Endothelial cell of umbilical vein (primary cell): Measurements from ENCODE around the gene EPS15.
"Not testable (repeated sequence)": the region's sequence is repeated elsewhere in the genome, so short reads cannot be mapped to it uniquely, and the experiment has no call there.

Source experiments
- EZH2 ChIP-seq: IDR thresholded peaks from 2 replicates; pipeline ENCODE4 v1.6.1; 2012; ENCODE audit warnings: borderline replicate concordance, low read depth, mild to moderate bottlenecking, moderate library complexity, low read length, inconsistent platforms; ENCODE audit not compliant: severe bottlenecking
- FOS ChIP-seq: IDR thresholded peaks from 2 replicates; pipeline ENCODE4 v1.6.1; 2011; ENCODE audit warnings: mild to moderate bottlenecking, low read length, moderate library complexity, borderline replicate concordance; ENCODE audit not compliant: insufficient read depth
- GATA2 ChIP-seq: IDR thresholded peaks from 2 replicates; pipeline ENCODE4 v1.7.0; 2011; ENCODE audit warnings: low read depth, mild to moderate bottlenecking, moderate library complexity, mixed read lengths, low read length; ENCODE audit not compliant: insufficient read length, insufficient read depth
- JUN ChIP-seq: IDR thresholded peaks from 2 replicates; pipeline ENCODE4 v1.6.1; 2011; ENCODE audit warnings: borderline replicate concordance, low read depth; ENCODE audit not compliant: insufficient read length, insufficient read depth
- MYC ChIP-seq: IDR thresholded peaks from one replicate; pipeline ENCODE4 v1.6.1; 2011; ENCODE audit warnings: mild to moderate bottlenecking, low read depth, low read length
- POLR2A ChIP-seq: IDR thresholded peaks from 2 replicates; pipeline ENCODE4 v1.6.1; 2012; ENCODE audit warnings: low read depth, mild to moderate bottlenecking, control low read depth, low read length
- POLR2AphosphoS5 ChIP-seq: IDR thresholded peaks from 2 replicates; pipeline ENCODE4 v1.6.1; 2012; ENCODE audit warnings: low read depth, mild to moderate bottlenecking, control low read depth, low read length, moderate library complexity; ENCODE audit not compliant: insufficient read depth
- TF ChIP-seq, protein P1 (sequence below), 2 donors: IDR thresholded peaks; 1 replicate in 1 of 2; 2 replicates in 1 of 2; pipeline ENCODE4 v1.5.1; 2011; ENCODE audit warnings: low read length in 2 of 2, mild to moderate bottlenecking in 2 of 2, moderate library complexity in 2 of 2, control low read depth in 1 of 2, inconsistent platforms in 1 of 2, low read depth in 1 of 2; ENCODE audit not compliant: insufficient read depth in 1 of 2; ENCODE audit errors: extremely low read depth in 1 of 2
- TF ChIP-seq, protein P2 (sequence below): IDR thresholded peaks from 2 replicates; pipeline ENCODE4 v1.6.1; 2011; ENCODE audit not compliant: insufficient read depth, insufficient read length

DNA sequence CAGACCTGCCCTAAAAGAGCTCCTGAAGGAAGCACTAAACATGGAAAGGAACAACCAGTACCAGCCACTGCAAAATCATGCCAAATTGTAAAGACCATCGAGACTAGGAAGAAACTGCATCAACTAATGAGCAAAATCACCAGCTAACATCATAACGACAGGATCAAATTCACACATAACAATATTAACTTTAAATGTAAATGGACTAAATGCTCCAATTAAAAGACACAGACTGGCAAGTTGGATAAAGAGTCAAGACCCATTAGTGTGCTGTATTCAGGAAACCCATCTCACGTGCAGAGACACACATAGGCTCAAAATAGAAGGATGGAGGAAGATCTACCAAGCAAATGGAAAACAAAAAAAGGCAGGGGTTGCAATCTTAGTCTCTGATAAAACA is 131.8 kb downstream of the EPS15 start:
- TF ChIP-seq, protein P1, sequence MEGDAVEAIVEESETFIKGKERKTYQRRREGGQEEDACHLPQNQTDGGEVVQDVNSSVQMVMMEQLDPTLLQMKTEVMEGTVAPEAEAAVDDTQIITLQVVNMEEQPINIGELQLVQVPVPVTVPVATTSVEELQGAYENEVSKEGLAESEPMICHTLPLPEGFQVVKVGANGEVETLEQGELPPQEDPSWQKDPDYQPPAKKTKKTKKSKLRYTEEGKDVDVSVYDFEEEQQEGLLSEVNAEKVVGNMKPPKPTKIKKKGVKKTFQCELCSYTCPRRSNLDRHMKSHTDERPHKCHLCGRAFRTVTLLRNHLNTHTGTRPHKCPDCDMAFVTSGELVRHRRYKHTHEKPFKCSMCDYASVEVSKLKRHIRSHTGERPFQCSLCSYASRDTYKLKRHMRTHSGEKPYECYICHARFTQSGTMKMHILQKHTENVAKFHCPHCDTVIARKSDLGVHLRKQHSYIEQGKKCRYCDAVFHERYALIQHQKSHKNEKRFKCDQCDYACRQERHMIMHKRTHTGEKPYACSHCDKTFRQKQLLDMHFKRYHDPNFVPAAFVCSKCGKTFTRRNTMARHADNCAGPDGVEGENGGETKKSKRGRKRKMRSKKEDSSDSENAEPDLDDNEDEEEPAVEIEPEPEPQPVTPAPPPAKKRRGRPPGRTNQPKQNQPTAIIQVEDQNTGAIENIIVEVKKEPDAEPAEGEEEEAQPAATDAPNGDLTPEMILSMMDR (IDR thresholded peaks at IDR 0.05; ENCODE audit: extremely low read depth in 1 of 2, insufficient read depth in 1 of 2, low read depth in 1 of 2, low read length in 2 of 2): not testable (repeated sequence)
- TF ChIP-seq POLR2A, POLR2AphosphoS5, EZH2, GATA2, MYC, FOS, JUN: not testable (repeated sequence)
- TF ChIP-seq, protein P2, sequence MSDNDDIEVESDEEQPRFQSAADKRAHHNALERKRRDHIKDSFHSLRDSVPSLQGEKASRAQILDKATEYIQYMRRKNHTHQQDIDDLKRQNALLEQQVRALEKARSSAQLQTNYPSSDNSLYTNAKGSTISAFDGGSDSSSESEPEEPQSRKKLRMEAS: not testable (repeated sequence)
